Spleen (tissue), 7 donors: ENCODE measurements around the gene INTS15.

Source experiments
- POLR2A ChIP-seq, 3 donors: fragments of 450-650 bp; IDR thresholded peaks; one replicate each; pipeline ENCODE4 v1.5.1; 2017; ENCODE audit warnings: antibody characterized with exemption in 3 of 3, mild to moderate bottlenecking in 1 of 3
- POLR2AphosphoS5 ChIP-seq, 3 donors: sonication (generic); formaldehyde crosslinking; IDR thresholded peaks; one replicate each; pipeline ENCODE4 v1.5.1; 2017; ENCODE audit warnings: antibody characterized with exemption in 3 of 3
- TF ChIP-seq, protein P1 (sequence below), 11 experiments: fragments of 200-600 bp in 7 of 11; fragments of 450-650 bp in 4 of 11; sonication (generic) in 4 of 11; IDR thresholded peaks in 8 of 11; conservative IDR thresholded peaks in 3 of 11; 1 replicate in 7 of 11; 2 replicates in 4 of 11; pipeline versions ENCODE4 v1.4.0 to v1.8.0; 2016 to 2021; ENCODE audit warnings: antibody characterized with exemption in 11 of 11, inconsistent platforms in 4 of 11, mild to moderate bottlenecking in 1 of 11
- donor health status: DM: no; HTN: no; CAD: no; lungs with moderate emphysema.
- donor health status: DM: no; HTN: no; CAD: no.
- donor health status: DM: no; HTN: no; CAD: no.

DNA sequence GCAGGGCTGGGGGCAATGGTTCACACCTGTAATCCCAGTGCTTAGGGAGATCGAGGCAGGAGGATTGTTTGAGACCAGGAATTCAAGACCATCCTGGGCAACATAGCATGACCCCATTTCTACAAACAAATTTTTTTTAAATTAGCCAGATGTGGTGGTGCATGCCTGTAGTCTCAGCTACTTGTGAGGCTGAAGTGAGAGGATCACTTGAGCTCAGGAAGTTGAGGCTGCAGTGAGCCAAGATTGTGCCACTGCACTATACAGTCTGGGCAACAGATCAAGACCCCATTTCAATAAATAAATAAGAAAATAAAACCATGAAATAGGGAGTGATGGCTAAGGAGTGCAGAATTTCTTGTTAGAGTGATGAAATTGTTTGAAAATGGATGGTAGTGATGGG lies 47.5 kb upstream of the INTS15 start:
- TF ChIP-seq, protein P1, sequence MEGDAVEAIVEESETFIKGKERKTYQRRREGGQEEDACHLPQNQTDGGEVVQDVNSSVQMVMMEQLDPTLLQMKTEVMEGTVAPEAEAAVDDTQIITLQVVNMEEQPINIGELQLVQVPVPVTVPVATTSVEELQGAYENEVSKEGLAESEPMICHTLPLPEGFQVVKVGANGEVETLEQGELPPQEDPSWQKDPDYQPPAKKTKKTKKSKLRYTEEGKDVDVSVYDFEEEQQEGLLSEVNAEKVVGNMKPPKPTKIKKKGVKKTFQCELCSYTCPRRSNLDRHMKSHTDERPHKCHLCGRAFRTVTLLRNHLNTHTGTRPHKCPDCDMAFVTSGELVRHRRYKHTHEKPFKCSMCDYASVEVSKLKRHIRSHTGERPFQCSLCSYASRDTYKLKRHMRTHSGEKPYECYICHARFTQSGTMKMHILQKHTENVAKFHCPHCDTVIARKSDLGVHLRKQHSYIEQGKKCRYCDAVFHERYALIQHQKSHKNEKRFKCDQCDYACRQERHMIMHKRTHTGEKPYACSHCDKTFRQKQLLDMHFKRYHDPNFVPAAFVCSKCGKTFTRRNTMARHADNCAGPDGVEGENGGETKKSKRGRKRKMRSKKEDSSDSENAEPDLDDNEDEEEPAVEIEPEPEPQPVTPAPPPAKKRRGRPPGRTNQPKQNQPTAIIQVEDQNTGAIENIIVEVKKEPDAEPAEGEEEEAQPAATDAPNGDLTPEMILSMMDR (IDR thresholded peaks at IDR 0.05 in 8 of 11, conservative IDR thresholded peaks at IDR 0.05 in 3 of 11) = no peak
- TF ChIP-seq POLR2AphosphoS5 (IDR thresholded peaks at IDR 0.05) (no peak), POLR2A (IDR thresholded peaks at IDR 0.05) (no peak)
